ENCODE results near the gene MSX1. TPM values are rescaled to one million over a fixed set of nuclear protein-coding genes. Genes with fewer than 3 reads are reported as not detected.

Gene MSX1
- total RNA-seq, 1 donor from 2014 or later, result 31.4 TPM

DNA sequence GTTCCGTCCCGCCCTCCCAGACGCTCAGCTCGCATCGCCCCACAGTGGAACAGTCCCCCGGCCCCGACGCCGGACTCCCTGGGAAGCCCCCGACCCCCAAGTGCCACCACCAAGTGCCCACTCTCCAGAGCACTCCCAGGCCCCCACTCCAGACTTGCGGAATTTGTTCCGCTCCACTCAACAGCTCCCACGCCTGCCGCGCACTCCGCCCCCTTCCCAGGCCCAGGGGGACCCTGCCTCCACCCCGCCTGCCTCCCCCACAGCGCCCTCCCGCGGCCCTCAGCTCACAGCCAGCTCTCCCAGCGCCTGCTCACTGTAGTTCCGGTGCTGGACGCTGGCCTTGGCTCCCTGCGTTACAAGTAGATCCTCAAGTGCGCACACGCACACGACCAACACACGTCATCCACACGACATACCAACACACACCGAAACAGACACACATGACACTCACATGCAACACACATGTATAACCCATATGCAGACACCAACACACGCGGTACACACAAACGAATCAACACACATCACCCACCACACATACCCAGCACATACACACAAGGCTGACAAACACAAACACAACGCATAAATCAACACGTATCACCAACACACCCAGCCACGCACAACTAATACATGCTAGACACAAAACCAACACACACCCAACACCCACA is 8.0 kb downstream of the MSX1 start:
- no peak for DNase-seq (ENCODE audit: extremely low spot score in 2 of 2)
- H3K4me3 ChIP-seq, result peak overlapping the region in 1 of 2 donors; percentile 25

GRCh38 chr4:4868040-4868757 is 8.7 kb downstream of the MSX1 start:
- H3K4me3 ChIP-seq, result no peak overlapping the region
- H3K4me1 ChIP-seq, result peaks cover 26% of the 10 kb centered on the region
- peaks cover 0 to 1% of the 10 kb centered on the region in 2 donors for H3K36me3 ChIP-seq
- no peak for TF ChIP-seq POLR2AphosphoS5 (IDR thresholded peaks at IDR 0.05; ENCODE audit: insufficient read depth in 1 of 2, low read depth in 1 of 2)
- TF ChIP-seq POLR2A (IDR thresholded peaks at IDR 0.05), result no peak
- TF ChIP-seq CTCF (IDR thresholded peaks at IDR 0.05), result no peak
- H3K27me3 ChIP-seq, result peaks cover 10% of the 10 kb centered on the region
- no peaks in the 10 kb centered on the region for H3K9me3 ChIP-seq
- intact Hi-C loops (cut with DNase I), result no loop called here
- H3K27ac ChIP-seq, result no peak overlapping the region
- DNase-seq (ENCODE audit: extremely low spot score in 2 of 2), result no peak

More for the DNA sequence above, 8.0 kb downstream of the MSX1 start:
- H3K27me3 ChIP-seq, result peaks cover 10% of the 10 kb centered on the region
- peaks cover 0 to 8% of the 10 kb centered on the region in 2 donors for H3K36me3 ChIP-seq
- no peak overlapping the region for H3K27ac ChIP-seq
- H3K9me3 ChIP-seq, result no peaks in the 10 kb centered on the region
- peaks cover 26% of the 10 kb centered on the region for H3K4me1 ChIP-seq
- TF ChIP-seq CTCF (IDR thresholded peaks at IDR 0.05) (no peak), POLR2AphosphoS5 (IDR thresholded peaks at IDR 0.05; ENCODE audit: insufficient read depth in 1 of 2, low read depth in 1 of 2) (no peak), POLR2A (IDR thresholded peaks at IDR 0.05) (no peak)
- intact Hi-C loops (cut with DNase I), result no loop called here

- Histone ChIP-seq H3K4me3 (no peak overlapping the region), H3K27me3 (peaks cover 10% of the 10 kb centered on the region), H3K9me3 (no peaks in the 10 kb centered on the region), H3K27ac (no peak overlapping the region), H3K4me1 (peaks cover 26% of the 10 kb centered on the region), H3K36me3 (no peaks in the 10 kb centered on the region)
- no peak for DNase-seq (ENCODE audit: extremely low spot score in 2 of 2)
- intact Hi-C loops (cut with DNase I), result no loop called here
- TF ChIP-seq POLR2A (IDR thresholded peaks at IDR 0.05) (no peak), CTCF (IDR thresholded peaks at IDR 0.05) (no peak), POLR2AphosphoS5 (IDR thresholded peaks at IDR 0.05; ENCODE audit: insufficient read depth in 1 of 2, low read depth in 1 of 2) (no peak)
These were observed 9.6 kb downstream of the MSX1 start for GRCh38 chr4:4868758-4869723.

- no peaks in the 10 kb centered on the region for H3K36me3 ChIP-seq
- no peak for TF ChIP-seq POLR2AphosphoS5 (IDR thresholded peaks at IDR 0.05; ENCODE audit: insufficient read depth in 1 of 2, low read depth in 1 of 2)
- no peak for TF ChIP-seq POLR2A (IDR thresholded peaks at IDR 0.05)
- no peak for TF ChIP-seq CTCF (IDR thresholded peaks at IDR 0.05)
- no peak overlapping the region for H3K4me3 ChIP-seq
- DNase-seq (ENCODE audit: extremely low spot score in 2 of 2), result no peak
- H3K27me3 ChIP-seq, result peaks cover 10% of the 10 kb centered on the region
- H3K4me1 ChIP-seq, result peaks cover 26% of the 10 kb centered on the region
- H3K9me3 ChIP-seq, result no peaks in the 10 kb centered on the region
- no peak overlapping the region for H3K27ac ChIP-seq
- intact Hi-C loops (cut with DNase I), result no loop called here
These were observed 10.5 kb downstream of the MSX1 start for GRCh38 chr4:4869731-4870571.
